Measurements from ENCODE around the gene STYK1. TPM values are rescaled to one million over a fixed set of nuclear protein-coding genes. Genes with fewer than 3 reads are reported as not detected.
A peak's percentile ranks its signal among the peaks of the same experiment; 100 is the strongest.

Gene STYK1
- total RNA-seq, 1 donor, result under 0.01 TPM

DNA sequence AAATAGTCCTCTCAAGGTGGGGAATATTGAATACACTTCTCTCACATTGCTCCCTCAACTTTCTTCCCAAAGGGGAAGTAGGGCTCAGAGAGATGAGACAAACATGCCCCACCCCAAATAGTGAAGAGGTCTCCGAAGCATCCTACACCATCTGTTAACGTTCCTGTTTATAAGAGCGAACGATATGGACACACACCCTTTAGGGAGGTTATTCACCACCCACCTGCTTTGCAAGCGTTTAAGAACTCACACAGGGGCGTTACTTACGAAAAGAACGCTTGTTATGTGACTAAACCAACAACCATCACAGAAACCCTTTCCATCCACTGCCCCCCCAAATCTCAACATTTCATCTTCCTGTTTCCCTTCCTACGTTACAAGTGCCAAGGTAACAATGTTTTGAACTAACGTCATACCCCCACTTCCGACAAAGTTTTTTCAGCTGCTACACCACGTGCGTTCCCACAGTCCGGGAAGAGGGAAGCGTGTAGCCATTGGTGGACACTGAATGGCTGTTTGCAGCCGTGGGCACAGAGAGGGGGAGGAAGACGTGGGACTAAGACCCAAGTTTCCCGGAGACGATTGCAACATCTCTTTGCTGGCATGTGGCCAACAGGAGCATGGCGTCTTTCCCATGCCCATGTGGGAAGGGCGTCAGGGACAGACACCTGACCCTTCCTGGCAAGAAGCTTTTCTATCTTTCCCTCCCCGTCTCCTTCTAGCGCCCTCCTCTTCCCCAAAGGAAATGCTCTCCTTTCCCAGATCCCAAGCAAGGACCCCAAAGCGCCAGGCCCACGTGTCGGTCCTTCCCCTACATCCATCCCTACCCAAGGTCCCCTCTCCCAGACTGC lies 48.0 kb upstream of the STYK1 start:
- Histone ChIP-seq H3K4me2 (ENCODE audit: insufficient read depth, low read length) (peak overlapping the region; percentile 85), H2AFZ (ENCODE audit: low read length) (peak overlapping the region; percentile 44), H3K9me3 (ENCODE audit: low read depth, low read length) (no peaks in the 10 kb centered on the region), H3K27me3 (ENCODE audit: insufficient read depth, low read length) (no peaks in the 10 kb centered on the region), H3K4me3 (ENCODE audit: insufficient read depth, low read length) (peak overlapping the region; percentile 90), H3K79me2 (ENCODE audit: insufficient read depth, low read length) (peaks cover 63% of the 10 kb centered on the region), H4K20me1 (ENCODE audit: insufficient read depth, low read length) (no peaks in the 10 kb centered on the region), H3K27ac (ENCODE audit: low read depth, low read length) (peak overlapping the region; percentile 99), H3K4me1 (ENCODE audit: insufficient read depth, low read length) (peaks cover 46% of the 10 kb centered on the region), H3K36me3 (ENCODE audit: insufficient read depth, low read length) (no peaks in the 10 kb centered on the region)
- peak; percentile 97 for DNase-seq (ENCODE audit: insufficient read length, low spot score, missing footprints)
- TF ChIP-seq, protein P1, sequence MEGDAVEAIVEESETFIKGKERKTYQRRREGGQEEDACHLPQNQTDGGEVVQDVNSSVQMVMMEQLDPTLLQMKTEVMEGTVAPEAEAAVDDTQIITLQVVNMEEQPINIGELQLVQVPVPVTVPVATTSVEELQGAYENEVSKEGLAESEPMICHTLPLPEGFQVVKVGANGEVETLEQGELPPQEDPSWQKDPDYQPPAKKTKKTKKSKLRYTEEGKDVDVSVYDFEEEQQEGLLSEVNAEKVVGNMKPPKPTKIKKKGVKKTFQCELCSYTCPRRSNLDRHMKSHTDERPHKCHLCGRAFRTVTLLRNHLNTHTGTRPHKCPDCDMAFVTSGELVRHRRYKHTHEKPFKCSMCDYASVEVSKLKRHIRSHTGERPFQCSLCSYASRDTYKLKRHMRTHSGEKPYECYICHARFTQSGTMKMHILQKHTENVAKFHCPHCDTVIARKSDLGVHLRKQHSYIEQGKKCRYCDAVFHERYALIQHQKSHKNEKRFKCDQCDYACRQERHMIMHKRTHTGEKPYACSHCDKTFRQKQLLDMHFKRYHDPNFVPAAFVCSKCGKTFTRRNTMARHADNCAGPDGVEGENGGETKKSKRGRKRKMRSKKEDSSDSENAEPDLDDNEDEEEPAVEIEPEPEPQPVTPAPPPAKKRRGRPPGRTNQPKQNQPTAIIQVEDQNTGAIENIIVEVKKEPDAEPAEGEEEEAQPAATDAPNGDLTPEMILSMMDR (IDR thresholded peaks at IDR 0.05; ENCODE audit: extremely low read depth, low read depth, low read length), result no peak

GRCh38 chr12:10720974-10721650 lies 47.3 kb upstream of the STYK1 start:
- no peaks in the 10 kb centered on the region for H4K20me1 ChIP-seq (ENCODE audit: insufficient read depth, low read length)
- TF ChIP-seq, protein P1 (IDR thresholded peaks at IDR 0.05; ENCODE audit: extremely low read depth, low read depth, low read length), result no peak
- H3K27me3 ChIP-seq (ENCODE audit: insufficient read depth, low read length), result no peaks in the 10 kb centered on the region
- H2AFZ ChIP-seq (ENCODE audit: low read length), result no peak overlapping the region
- DNase-seq (ENCODE audit: insufficient read length, low spot score, missing footprints), result peak; percentile 55
- H3K36me3 ChIP-seq (ENCODE audit: insufficient read depth, low read length), result peaks cover 3% of the 10 kb centered on the region
- H3K4me3 ChIP-seq (ENCODE audit: insufficient read depth, low read length), result peak overlapping the region; percentile 90
- peak overlapping the region; percentile 99 for H3K27ac ChIP-seq (ENCODE audit: low read depth, low read length)
- no peaks in the 10 kb centered on the region for H3K9me3 ChIP-seq (ENCODE audit: low read depth, low read length)
- H3K4me2 ChIP-seq (ENCODE audit: insufficient read depth, low read length), result peak overlapping the region; percentile 85
- peaks cover 54% of the 10 kb centered on the region for H3K4me1 ChIP-seq (ENCODE audit: insufficient read depth, low read length)
- H3K79me2 ChIP-seq (ENCODE audit: insufficient read depth, low read length), result peaks cover 68% of the 10 kb centered on the region

- Histone ChIP-seq H3K4me3 (ENCODE audit: insufficient read depth, low read length) (no peak overlapping the region), H3K36me3 (ENCODE audit: insufficient read depth, low read length) (peaks cover 15% of the 10 kb centered on the region), H2AFZ (ENCODE audit: low read length) (no peak overlapping the region), H3K27ac (ENCODE audit: low read depth, low read length) (peak overlapping the region; percentile 87), H3K79me2 (ENCODE audit: insufficient read depth, low read length) (peaks cover 76% of the 10 kb centered on the region), H3K27me3 (ENCODE audit: insufficient read depth, low read length) (no peaks in the 10 kb centered on the region), H3K9me3 (ENCODE audit: low read depth, low read length) (no peaks in the 10 kb centered on the region), H4K20me1 (ENCODE audit: insufficient read depth, low read length) (no peaks in the 10 kb centered on the region), H3K4me2 (ENCODE audit: insufficient read depth, low read length) (no peak overlapping the region), H3K4me1 (ENCODE audit: insufficient read depth, low read length) (peaks cover 54% of the 10 kb centered on the region)
- no peak for DNase-seq (ENCODE audit: insufficient read length, low spot score, missing footprints)
- TF ChIP-seq, protein P1 (IDR thresholded peaks at IDR 0.05; ENCODE audit: extremely low read depth, low read depth, low read length), result no peak
Measured at GRCh38 chr12:10719482-10719881, 45.6 kb upstream of the STYK1 start.

DNA sequence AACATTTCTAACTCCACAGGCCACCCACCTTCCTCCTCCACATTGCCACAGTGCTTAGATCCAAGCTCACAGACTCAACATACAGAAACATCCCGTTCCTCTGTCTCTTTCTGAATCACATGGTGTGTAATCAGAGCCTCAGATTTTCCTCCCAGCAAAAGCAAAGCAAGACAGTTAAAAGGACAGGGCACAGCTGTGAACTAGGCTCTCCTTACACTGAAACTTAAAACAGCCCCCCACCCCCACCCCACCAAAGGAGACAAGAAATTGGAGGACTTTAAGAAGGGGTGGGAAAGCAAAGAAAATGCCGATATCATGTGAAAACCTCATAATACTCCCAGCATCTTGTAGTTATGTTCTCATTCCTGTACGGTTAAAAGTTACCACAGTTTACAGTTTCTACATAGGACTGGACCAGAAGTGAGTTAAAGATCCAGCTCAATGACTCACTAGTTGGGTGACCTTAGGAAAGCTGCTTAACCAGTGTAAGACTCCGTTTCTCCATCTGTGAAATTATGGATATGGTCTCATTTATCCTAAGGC lies 44.5 kb upstream of the STYK1 start:
- H3K27ac ChIP-seq (ENCODE audit: low read depth, low read length), result peak overlapping the region; percentile 87
- peak overlapping the region; percentile 80 for H3K4me2 ChIP-seq (ENCODE audit: insufficient read depth, low read length)
- TF ChIP-seq, protein P1 (IDR thresholded peaks at IDR 0.05; ENCODE audit: extremely low read depth, low read depth, low read length), result no peak
- H3K79me2 ChIP-seq (ENCODE audit: insufficient read depth, low read length), result peaks cover 73% of the 10 kb centered on the region
- H4K20me1 ChIP-seq (ENCODE audit: insufficient read depth, low read length), result no peaks in the 10 kb centered on the region
- H3K4me3 ChIP-seq (ENCODE audit: insufficient read depth, low read length), result peak overlapping the region; percentile 56
- DNase-seq (ENCODE audit: insufficient read length, low spot score, missing footprints), result peak; percentile 77
- H3K4me1 ChIP-seq (ENCODE audit: insufficient read depth, low read length), result peaks cover 50% of the 10 kb centered on the region
- H3K36me3 ChIP-seq (ENCODE audit: insufficient read depth, low read length), result peaks cover 26% of the 10 kb centered on the region
- H3K27me3 ChIP-seq (ENCODE audit: insufficient read depth, low read length), result no peaks in the 10 kb centered on the region
- H2AFZ ChIP-seq (ENCODE audit: low read length), result no peak overlapping the region
- no peaks in the 10 kb centered on the region for H3K9me3 ChIP-seq (ENCODE audit: low read depth, low read length)

All from osteoblast (primary cell).